ENCODE results near the gene KRT8.
A peak's percentile ranks its signal among the peaks of the same experiment; 100 is the strongest.

GRCh38 chr12:52952076-52952801 lies 47.4 kb upstream of the KRT8 start:
- TF ChIP-seq CTCF (conservative IDR thresholded peaks at IDR 0.05; ENCODE audit: low read length) (peak; percentile 59), EZH2phosphoT487 (IDR thresholded peaks at IDR 0.05; ENCODE audit: borderline replicate concordance, low read depth, low read length) (no peak)

Data from OCI-LY7 (cell line).